Keratinocyte (primary cell): ENCODE data around the gene HLA-DPB1. TPM values are rescaled to one million over a fixed set of nuclear protein-coding genes. Genes with fewer than 3 reads are reported as not detected.

Experiments used
- DNase-seq: peaks from one replicate; pipeline ENCODE4 v3.0.0-alpha.2; 2011; ENCODE audit warnings: low read depth, missing footprints, low spot score
- FAIRE-seq: peaks from 2 replicates; lab custom pipeline; 2011; peaks lifted over from hg19 to GRCh38; lab: Jason Lieb, UNC
- H2AFZ ChIP-seq: 2 replicates; pipeline ENCODE4 v1.6.0; 2012; ENCODE audit warnings: low read length, control low read depth, inconsistent platforms; ENCODE audit not compliant: control insufficient read depth
- H3K27ac ChIP-seq: 2 replicates; pipeline ENCODE4 v1.5.1; 2011; ENCODE audit warnings: low read length; ENCODE audit not compliant: control insufficient read depth, insufficient read depth
- H3K27me3 ChIP-seq: 3 replicates; pipeline ENCODE4 v1.6.0; 2011; ENCODE audit warnings: low read length; ENCODE audit not compliant: control insufficient read depth, insufficient read depth; ENCODE audit errors: extremely low read depth
- H3K36me3 ChIP-seq, 2 experiments: 2 replicates in 1 of 2; 3 replicates in 1 of 2; pipeline ENCODE4 v1.5.1; 2011; ENCODE audit warnings: low read length in 2 of 2, mild to moderate bottlenecking in 1 of 2; ENCODE audit not compliant: control insufficient read depth in 2 of 2, insufficient read depth in 2 of 2; ENCODE audit errors: extremely low read depth in 1 of 2
- H3K4me1 ChIP-seq: 3 replicates; pipeline ENCODE4 v1.5.1; 2011; ENCODE audit warnings: low read length; ENCODE audit not compliant: control insufficient read depth, insufficient read depth; ENCODE audit errors: extremely low read depth
- H3K4me2 ChIP-seq: 3 replicates; pipeline ENCODE4 v1.6.0; 2011; ENCODE audit warnings: low read depth, low read length; ENCODE audit not compliant: control insufficient read depth, insufficient read depth; ENCODE audit errors: extremely low read depth
- H3K4me3 ChIP-seq, 3 experiments: fragments of 200-600 bp in 1 of 3; sonication (generic) in 1 of 3; 2 replicates in 2 of 3; 3 replicates in 1 of 3; pipeline ENCODE4 v1.5.1; 2011 to 2016; ENCODE audit warnings: low read length in 3 of 3, mild to moderate bottlenecking in 3 of 3, control low read depth in 2 of 3, inconsistent platforms in 1 of 3, low read depth in 1 of 3, mixed read lengths in 1 of 3, mixed run types in 1 of 3, moderate library complexity in 1 of 3; ENCODE audit not compliant: control insufficient read depth in 2 of 3, insufficient read depth in 2 of 3; ENCODE audit errors: extremely low read depth in 1 of 3
- H3K79me2 ChIP-seq: 2 replicates; pipeline ENCODE4 v1.6.0; 2012; ENCODE audit warnings: low read length; ENCODE audit not compliant: control insufficient read depth, insufficient read depth
- H3K9ac ChIP-seq: 3 replicates; pipeline ENCODE4 v1.6.0; 2011; ENCODE audit warnings: low read length; ENCODE audit not compliant: control insufficient read depth, insufficient read depth; ENCODE audit errors: extremely low read depth
- H3K9me1 ChIP-seq: 3 replicates; pipeline ENCODE4 v1.6.0; 2011; ENCODE audit warnings: low read length; ENCODE audit not compliant: control insufficient read depth, insufficient read depth; ENCODE audit errors: extremely low read depth
- H3K9me3 ChIP-seq: 2 replicates; pipeline ENCODE4 v1.5.1; 2012; ENCODE audit warnings: low read depth, low read length; ENCODE audit not compliant: control insufficient read depth
- H4K20me1 ChIP-seq: 3 replicates; pipeline ENCODE4 v1.6.0; 2011; ENCODE audit warnings: low read length; ENCODE audit not compliant: control insufficient read depth, insufficient read depth; ENCODE audit errors: extremely low read depth
- EZH2 ChIP-seq: IDR thresholded peaks from one replicate; pipeline ENCODE4 v1.6.1; 2012; ENCODE audit warnings: inconsistent platforms, mild to moderate bottlenecking, low read length, moderate library complexity
- dilution Hi-C: fragments of 300-500 bp; cut with MboI; formaldehyde crosslinking; loops from one replicate; pipeline ENCODE4 v1.7.0; 2020; ENCODE audit warnings: low sequenced_read_pairs; ENCODE audit not compliant: extremely low pct_ligation_motif_present
- polyA plus RNA-seq, 5 experiments: library from polyadenylated mRNA; depleted of rRNA in 3 of 5; stranded (reverse) in 3 of 5; stranded (forward) in 1 of 5; unstranded in 1 of 5; fragments of >200 nt; gene quantifications; 1 replicate in 1 of 5; 2 replicates in 3 of 5; 3 replicates in 1 of 5; pipeline versions ENCODE4 v1.2.1 to v1.2.3, GENCODE V29; 2011 to 2012; ENCODE audit warnings: missing spikeins in 2 of 5, low read depth in 1 of 5, low replicate concordance in 1 of 5
- TF ChIP-seq, protein P1 (sequence below), 3 experiments: IDR thresholded peaks in 1 of 3; conservative IDR thresholded peaks in 1 of 3; optimal IDR thresholded peaks in 1 of 3; 2 replicates in 2 of 3; 3 replicates in 1 of 3; pipeline versions ENCODE3 to v1.5.1; 2011; ENCODE audit warnings: low read length in 3 of 3, mild to moderate bottlenecking in 3 of 3, moderate library complexity in 2 of 3, control low read depth in 1 of 3, inconsistent platforms in 1 of 3; ENCODE audit not compliant: insufficient read depth in 2 of 3; ENCODE audit errors: extremely low read depth in 1 of 3

Gene HLA-DPB1
- polyA plus RNA-seq, 1 donor (not counting 4 experiments of a cell fraction or from before 2014, with no cell fraction given): 0.13 TPM

GRCh38 chr6:33132081-33132524 is 56.3 kb downstream of the HLA-DPB1 start:
- no peak overlapping the region for H3K27ac ChIP-seq
- no peak overlapping the region for H3K4me2 ChIP-seq
- no peaks in the 10 kb centered on the region for H3K9me1 ChIP-seq
- no peak overlapping the region for H3K9ac ChIP-seq
- H3K4me1 ChIP-seq: no peaks in the 10 kb centered on the region
- dilution Hi-C loops: no loop called here
- H3K4me3 ChIP-seq: no peak overlapping the region
- no peaks in the 10 kb centered on the region for H3K9me3 ChIP-seq
- FAIRE-seq (no peak), DNase-seq (no peak)
- no peaks in the 10 kb centered on the region for H4K20me1 ChIP-seq
- no peak overlapping the region for H2AFZ ChIP-seq
- H3K27me3 ChIP-seq: peaks cover 9% of the 10 kb centered on the region
- TF ChIP-seq, protein P1, sequence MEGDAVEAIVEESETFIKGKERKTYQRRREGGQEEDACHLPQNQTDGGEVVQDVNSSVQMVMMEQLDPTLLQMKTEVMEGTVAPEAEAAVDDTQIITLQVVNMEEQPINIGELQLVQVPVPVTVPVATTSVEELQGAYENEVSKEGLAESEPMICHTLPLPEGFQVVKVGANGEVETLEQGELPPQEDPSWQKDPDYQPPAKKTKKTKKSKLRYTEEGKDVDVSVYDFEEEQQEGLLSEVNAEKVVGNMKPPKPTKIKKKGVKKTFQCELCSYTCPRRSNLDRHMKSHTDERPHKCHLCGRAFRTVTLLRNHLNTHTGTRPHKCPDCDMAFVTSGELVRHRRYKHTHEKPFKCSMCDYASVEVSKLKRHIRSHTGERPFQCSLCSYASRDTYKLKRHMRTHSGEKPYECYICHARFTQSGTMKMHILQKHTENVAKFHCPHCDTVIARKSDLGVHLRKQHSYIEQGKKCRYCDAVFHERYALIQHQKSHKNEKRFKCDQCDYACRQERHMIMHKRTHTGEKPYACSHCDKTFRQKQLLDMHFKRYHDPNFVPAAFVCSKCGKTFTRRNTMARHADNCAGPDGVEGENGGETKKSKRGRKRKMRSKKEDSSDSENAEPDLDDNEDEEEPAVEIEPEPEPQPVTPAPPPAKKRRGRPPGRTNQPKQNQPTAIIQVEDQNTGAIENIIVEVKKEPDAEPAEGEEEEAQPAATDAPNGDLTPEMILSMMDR (optimal IDR thresholded peaks at IDR 0.05 in 1 of 3, IDR thresholded peaks at IDR 0.05 in 1 of 3, conservative IDR thresholded peaks at IDR 0.05 in 1 of 3; ENCODE audit: extremely low read depth in 1 of 3, insufficient read depth in 2 of 3, low read length in 3 of 3): no peak
- no peak for TF ChIP-seq EZH2
- H3K36me3 ChIP-seq: no peaks in the 10 kb centered on the region
- no peaks in the 10 kb centered on the region for H3K79me2 ChIP-seq

DNA sequence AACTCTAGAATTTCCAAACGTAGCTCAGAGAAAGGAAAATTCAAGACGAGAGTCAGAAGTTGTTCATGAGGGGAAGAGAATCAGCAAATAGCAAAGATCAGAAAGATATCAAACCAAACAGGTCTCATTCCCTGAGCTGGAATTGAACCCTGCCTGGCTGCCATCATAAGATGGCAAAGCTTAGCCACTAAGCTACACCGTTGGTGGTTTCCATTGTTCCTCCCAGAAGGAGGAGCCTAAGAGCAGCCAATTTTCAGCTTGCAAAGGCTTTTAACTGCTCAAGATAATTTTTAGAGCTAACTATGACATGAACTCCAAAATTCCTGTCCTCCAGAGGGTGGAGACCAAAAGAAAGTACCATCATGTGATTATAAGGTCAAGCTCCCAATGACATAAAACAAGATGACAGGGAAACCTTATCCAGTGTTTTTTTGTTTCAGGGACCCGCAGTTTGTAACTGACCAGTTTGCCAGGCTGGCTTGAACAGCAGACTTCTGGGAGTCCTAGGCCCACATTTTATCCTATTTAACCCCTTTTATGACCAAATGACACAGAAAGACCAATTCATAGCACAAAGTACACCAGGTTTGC is 60.6 kb downstream of the HLA-DPB1 start:
- Histone ChIP-seq H3K27me3 (no peaks in the 10 kb centered on the region), H3K27ac (no peak overlapping the region), H3K9ac (no peak overlapping the region), H3K4me2 (no peak overlapping the region), H3K4me1 (no peaks in the 10 kb centered on the region), H3K36me3 (no peaks in the 10 kb centered on the region), H2AFZ (no peak overlapping the region), H3K79me2 (no peaks in the 10 kb centered on the region), H3K9me3 (no peaks in the 10 kb centered on the region), H4K20me1 (no peaks in the 10 kb centered on the region), H3K4me3 (no peak overlapping the region), H3K9me1 (no peaks in the 10 kb centered on the region)
- dilution Hi-C loops: no loop called here
- TF ChIP-seq, protein P1 (optimal IDR thresholded peaks at IDR 0.05 in 1 of 3, IDR thresholded peaks at IDR 0.05 in 1 of 3, conservative IDR thresholded peaks at IDR 0.05 in 1 of 3; ENCODE audit: extremely low read depth in 1 of 3, insufficient read depth in 2 of 3, low read length in 3 of 3): no peak
- no peak for TF ChIP-seq EZH2
- FAIRE-seq (no peak), DNase-seq (no peak)

Other genes starting within 250 kb of the HLA-DPB1 start
- gene TAP2, start 237.3 kb upstream of the HLA-DPB1 start, polyA plus RNA-seq: 24.5 to 50.7 TPM (median 32.6 TPM) in 3 replicates
- gene PSMB8, start 231.9 kb upstream of the HLA-DPB1 start, polyA plus RNA-seq: 44.4 to 66.7 TPM (median 63.4 TPM) in 3 replicates
- 56.1 to 81.7 TPM (median 61.4 TPM) in 3 replicates for gene TAP1, start 222.3 kb upstream of the HLA-DPB1 start, polyA plus RNA-seq
- 21.3 to 29.0 TPM (median 25.4 TPM) in 3 replicates for gene PSMB9, start 221.8 kb upstream of the HLA-DPB1 start, polyA plus RNA-seq
- gene HLA-DMB, start 135.0 kb upstream of the HLA-DPB1 start, polyA plus RNA-seq: 0.13 TPM in 1 of 3 replicates, not detected in the others
- 1.9 to 4.5 TPM (median 2.6 TPM) in 3 replicates for gene HLA-DMA, start 122.9 kb upstream of the HLA-DPB1 start, polyA plus RNA-seq
- 82.9 to 171 TPM (median 121 TPM) in 3 replicates for gene BRD2, start 107.4 kb upstream of the HLA-DPB1 start, polyA plus RNA-seq
- 0.01 TPM in 1 of 3 replicates, not detected in the others for gene HLA-DOA, start 66.4 kb upstream of the HLA-DPB1 start, polyA plus RNA-seq
- gene HLA-DPA1, start 2.3 kb upstream of the HLA-DPB1 start, polyA plus RNA-seq: 0.09 to 0.61 TPM in 2 of 3 replicates, not detected in the other
- 0.06 to 0.18 TPM (median 0.08 TPM) in 3 replicates for gene COL11A2, start 116.5 kb downstream of the HLA-DPB1 start, polyA plus RNA-seq
- gene RXRB, start 124.7 kb downstream of the HLA-DPB1 start, polyA plus RNA-seq: 23.2 to 32.4 TPM (median 25.7 TPM) in 3 replicates
- gene SLC39A7, start 124.9 kb downstream of the HLA-DPB1 start, polyA plus RNA-seq: 47.6 to 68.6 TPM (median 54.0 TPM) in 3 replicates
- 18.6 to 22.1 TPM (median 20.7 TPM) in 3 replicates for gene HSD17B8, start 128.7 kb downstream of the HLA-DPB1 start, polyA plus RNA-seq
- 20.3 to 28.3 TPM (median 23.0 TPM) in 3 replicates for gene RING1, start 132.5 kb downstream of the HLA-DPB1 start, polyA plus RNA-seq
- 36.2 to 48.7 TPM (median 40.6 TPM) in 3 replicates for gene VPS52, start 195.9 kb downstream of the HLA-DPB1 start, polyA plus RNA-seq
- 5,669 to 7,560 TPM (median 6,374 TPM) in 3 replicates for gene RPS18, start 196.1 kb downstream of the HLA-DPB1 start, polyA plus RNA-seq
- gene B3GALT4, start 201.1 kb downstream of the HLA-DPB1 start, polyA plus RNA-seq: 0.31 to 0.61 TPM (median 0.49 TPM) in 3 replicates
- 43.0 to 49.3 TPM (median 45.0 TPM) in 3 replicates for gene WDR46, start 213.2 kb downstream of the HLA-DPB1 start, polyA plus RNA-seq
- gene PFDN6, start 213.6 kb downstream of the HLA-DPB1 start, polyA plus RNA-seq: 68.3 to 106 TPM (median 68.5 TPM) in 3 replicates
- 33.6 to 57.3 TPM (median 35.8 TPM) in 3 replicates for gene RGL2, start 223.0 kb downstream of the HLA-DPB1 start, polyA plus RNA-seq
- gene TAPBP, start 238.1 kb downstream of the HLA-DPB1 start, polyA plus RNA-seq: 22.2 to 82.4 TPM (median 25.0 TPM) in 3 replicates
- gene ZBTB22, start 241.8 kb downstream of the HLA-DPB1 start, polyA plus RNA-seq: 6.0 to 11.4 TPM (median 6.5 TPM) in 3 replicates
- gene DAXX, start 247.0 kb downstream of the HLA-DPB1 start, polyA plus RNA-seq: 16.3 to 42.8 TPM (median 23.1 TPM) in 3 replicates